Measurements from ENCODE around the gene TRIM47. TPM values are rescaled to one million over a fixed set of nuclear protein-coding genes. Genes with fewer than 3 reads are reported as not detected.

TRIM47 gene
- total and polyA plus RNA-seq, 2 of the 13 experiments (the other 11 are each of a cell fraction or from before 2014, with no cell fraction given), result 33.5 to 82.0 TPM

- TF ChIP-seq LRRFIP1 (CRISPR knock-in tag; conservative IDR thresholded peaks at IDR 0.05) (no peak), SOX13 (IDR thresholded peaks at IDR 0.05) (no peak; the same call in 1 of the 2 replicates), SOX13 (CRISPR knock-in tag; conservative IDR thresholded peaks at IDR 0.05 in 1 of 2, IDR thresholded peaks at IDR 0.05 in 1 of 2) (peak in 1 of 2 experiments; percentile 74; a peak in 2 of 4 replicates), REL (CRISPR knock-in tag; conservative IDR thresholded peaks at IDR 0.05) (peak; percentile 61; the same call in 1 of the 2 replicates), TAF15 (IDR thresholded peaks at IDR 0.05; ENCODE audit: low read depth, low read length, poor library complexity, severe bottlenecking) (no peak), ZNF337 (CRISPR knock-in tag; IDR thresholded peaks at IDR 0.05; ENCODE audit: borderline replicate concordance, low read depth) (no peak; the same call in 1 of the 2 replicates), NFRKB (IDR thresholded peaks at IDR 0.05) (no peak), BORCS8-MEF2B (CRISPR knock-in tag; IDR thresholded peaks at IDR 0.05) (no peak; the same call in 1 of the 2 replicates), ZNF530 (CRISPR knock-in tag; IDR thresholded peaks at IDR 0.05; ENCODE audit: low read depth) (no peak), ZNF710 (CRISPR knock-in tag; IDR thresholded peaks at IDR 0.05; ENCODE audit: borderline replicate concordance) (no peak; the same call in 1 of the 2 replicates), ZNF749 (CRISPR knock-in tag; IDR thresholded peaks at IDR 0.05; ENCODE audit: borderline replicate concordance) (peak; percentile 77; the same call in 1 of the 2 replicates), RAD21 (CRISPR knock-in tag; IDR thresholded peaks at IDR 0.05) (peak; percentile 90), LBX2 (CRISPR knock-in tag; IDR thresholded peaks at IDR 0.05; ENCODE audit: borderline replicate concordance) (no peak), ZSCAN9 (CRISPR knock-in tag; IDR thresholded peaks at IDR 0.05; ENCODE audit: borderline replicate concordance) (no peak; the same call in 1 of the 2 replicates), TRIM22 (IDR thresholded peaks at IDR 0.05) (no peak), PAX8 (CRISPR knock-in tag; IDR thresholded peaks at IDR 0.05; ENCODE audit: borderline replicate concordance) (peak; percentile 88; the same call in 1 of the 2 replicates), ARNTL (CRISPR knock-in tag; IDR thresholded peaks at IDR 0.05) (no peak), HMGXB4 (CRISPR knock-in tag; IDR thresholded peaks at IDR 0.05; ENCODE audit: borderline replicate concordance in 1 of 2, low read depth in 1 of 2) (peak; percentile 85 to 99), TRAFD1 (CRISPR knock-in tag; IDR thresholded peaks at IDR 0.05; ENCODE audit: borderline replicate concordance) (no peak)
These were observed 618 bp downstream of the TRIM47 start (continued) for GRCh38 chr17:75877752-75878173.

Data from HepG2 (cell line).